T-helper 2 cell (primary cell): ENCODE results near the gene DNAJB8.

ENCODE experiments used
- DNase-seq, 5 experiments: peaks; one replicate each; pipeline versions ENCODE4 v3.0.0 to v3.0.0-alpha.2; 2012 to 2022

The DNAJB8 gene

GRCh38 chr3:128482666-128483656 is 16.3 kb upstream of the DNAJB8 start:
- no peak for DNase-seq

- no peak for DNase-seq
Measured at GRCh38 chr3:128482175-128482574, 15.5 kb upstream of the DNAJB8 start.

DNA sequence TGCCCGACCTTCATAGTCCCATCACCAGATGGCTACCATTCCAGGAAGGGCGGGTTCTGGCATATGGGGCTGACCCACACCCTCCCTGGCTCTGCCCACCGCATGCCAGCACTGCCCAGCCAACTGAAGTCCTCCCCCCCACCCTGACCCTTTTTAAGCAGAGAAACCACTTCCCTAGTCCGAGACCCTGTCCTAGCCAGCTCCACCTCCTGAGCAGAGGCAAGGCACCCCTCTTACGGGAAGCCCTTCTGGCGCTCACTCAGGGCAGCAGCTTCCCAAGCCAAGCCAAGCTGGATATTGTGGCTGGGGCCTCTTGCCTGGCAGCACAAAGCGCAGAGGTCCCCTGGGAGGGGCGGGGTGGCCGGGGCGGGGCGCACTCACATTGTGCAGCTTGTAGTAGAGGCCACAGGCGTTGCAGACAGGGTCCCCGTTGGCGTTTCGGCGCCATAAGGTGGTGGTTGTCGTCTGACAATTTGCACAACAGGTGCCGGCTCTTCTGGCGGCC is 14.8 kb upstream of the DNAJB8 start:
- no peak for DNase-seq

DNA sequence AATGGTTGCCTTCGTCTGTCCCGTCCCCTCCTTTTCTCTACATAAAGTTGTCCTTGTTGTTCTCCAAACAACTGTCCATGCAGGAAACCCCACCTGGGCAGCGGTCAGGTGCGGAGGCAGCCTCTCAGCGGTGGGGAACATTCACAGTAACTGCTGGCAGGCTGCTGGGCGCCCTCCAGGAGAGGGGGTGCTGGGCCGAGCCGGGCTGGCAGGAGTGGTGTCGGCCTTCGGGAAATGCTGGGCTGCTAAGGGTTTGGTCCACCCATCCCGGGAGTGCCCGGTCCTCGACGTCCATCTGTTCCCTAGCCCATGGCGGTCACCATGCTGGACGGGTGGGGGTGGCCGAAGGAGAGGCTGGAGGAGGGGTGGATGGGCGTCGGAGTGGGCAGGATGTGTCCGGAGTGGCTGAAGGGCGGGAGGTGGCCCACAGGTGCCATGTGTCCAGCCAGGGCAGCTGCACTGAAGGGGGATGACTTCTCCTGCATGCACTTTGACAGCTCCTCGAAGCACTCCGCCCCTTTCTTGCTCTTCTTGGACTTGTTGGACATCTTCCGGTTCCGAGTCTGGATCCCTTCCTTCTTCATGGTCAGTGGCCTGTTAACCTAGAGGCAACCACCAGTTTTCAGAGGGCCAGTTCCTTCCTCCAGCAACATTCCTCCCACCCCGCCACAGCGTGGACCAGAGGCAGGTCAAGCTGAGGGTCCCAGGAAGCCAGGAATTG is 14.2 kb upstream of the DNAJB8 start:
- no peak for DNase-seq

GRCh38 chr3:128480278-128480677 is 13.6 kb upstream of the DNAJB8 start:
- DNase-seq: no peak

DNA sequence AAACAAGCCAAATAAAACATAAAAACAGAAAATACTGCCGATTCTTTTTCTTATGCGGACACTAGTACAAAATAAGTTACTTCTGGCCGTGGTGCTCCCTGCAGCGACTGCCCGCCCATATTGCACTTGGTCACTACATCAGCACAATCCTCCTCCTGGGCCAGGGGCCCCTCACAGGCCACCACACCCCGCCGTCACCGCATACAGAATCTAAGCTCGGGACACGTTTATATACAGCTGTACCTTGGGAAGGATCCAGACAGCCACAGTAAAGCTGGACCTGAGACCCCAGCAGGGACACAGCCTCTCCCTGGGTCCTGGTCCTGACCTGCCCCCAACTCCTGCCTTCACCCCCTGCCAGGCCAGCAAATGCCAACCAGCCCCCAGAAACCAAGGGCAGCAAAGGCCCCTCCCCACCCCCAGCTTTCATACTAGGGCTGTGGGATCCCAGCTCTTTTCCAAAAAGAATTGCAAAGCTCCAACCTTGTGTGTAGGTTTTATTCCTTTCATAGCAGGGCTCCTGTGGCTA is 12.9 kb upstream of the DNAJB8 start:
- no peak for DNase-seq

DNA sequence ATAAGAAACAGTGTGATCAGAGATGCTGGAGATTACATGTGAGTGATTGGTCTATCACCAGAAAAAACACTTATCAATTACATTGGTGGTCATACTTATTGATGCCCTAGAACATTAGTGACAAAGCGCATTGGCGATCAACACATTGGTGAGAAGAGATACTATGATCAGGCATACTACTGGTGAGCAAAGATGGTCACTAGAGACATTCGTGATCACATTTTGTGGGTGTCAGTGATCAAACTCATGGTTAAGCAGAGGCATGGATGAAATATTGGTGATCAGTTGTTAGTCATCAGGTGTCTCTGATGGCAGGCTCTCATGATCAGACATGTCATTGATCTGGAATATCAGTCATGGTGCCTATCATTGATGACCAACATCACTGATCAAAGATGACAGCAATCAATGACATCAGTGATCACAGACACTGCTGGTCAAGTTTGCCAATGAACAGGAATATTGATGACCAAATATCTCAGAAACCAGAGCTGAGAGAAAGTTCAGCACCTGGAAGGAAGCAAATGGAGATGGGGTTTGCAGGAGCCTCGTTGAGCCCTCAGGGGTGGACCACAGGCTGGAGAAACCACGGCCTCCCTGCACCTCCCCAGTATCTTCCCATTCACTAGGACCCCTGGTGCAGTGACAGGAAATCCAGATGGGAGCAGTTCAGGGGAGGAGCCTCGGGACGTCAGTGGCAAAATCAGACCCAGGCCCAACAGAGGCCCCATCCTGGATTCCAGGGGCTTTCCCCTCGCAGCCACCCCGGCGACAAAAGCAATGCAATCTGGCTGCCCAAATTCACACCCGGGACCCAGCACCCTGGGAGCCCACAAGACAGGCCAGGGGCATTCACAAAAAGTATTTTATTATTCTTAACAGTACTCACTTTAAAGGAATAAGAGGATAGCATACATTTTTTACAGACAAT is 12.2 kb upstream of the DNAJB8 start:
- DNase-seq: no peak

DNA sequence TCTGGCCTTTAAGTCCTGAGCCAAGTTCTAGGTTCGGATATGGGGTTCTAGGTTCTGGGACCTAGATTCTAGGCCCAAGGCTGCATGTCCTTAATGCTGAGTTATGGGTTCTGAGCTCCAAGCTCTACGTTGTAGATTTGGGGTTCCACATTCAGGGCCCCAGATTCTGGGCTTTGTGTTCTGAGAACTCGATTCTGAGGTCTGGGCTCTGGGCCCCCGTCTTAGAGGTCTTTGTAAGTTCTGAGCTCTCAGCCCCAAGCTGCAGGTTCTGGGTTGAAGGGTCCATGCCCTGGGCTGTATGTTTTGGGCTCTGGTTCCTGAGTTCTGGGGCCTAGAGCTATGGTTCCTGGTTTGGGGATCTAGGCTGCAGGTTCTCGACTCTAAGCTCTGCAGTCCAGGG is 10.0 kb upstream of the DNAJB8 start:
- DNase-seq: no peak

GRCh38 chr3:128475355-128475754 is 8.7 kb upstream of the DNAJB8 start:
- DNase-seq: no peak

DNA sequence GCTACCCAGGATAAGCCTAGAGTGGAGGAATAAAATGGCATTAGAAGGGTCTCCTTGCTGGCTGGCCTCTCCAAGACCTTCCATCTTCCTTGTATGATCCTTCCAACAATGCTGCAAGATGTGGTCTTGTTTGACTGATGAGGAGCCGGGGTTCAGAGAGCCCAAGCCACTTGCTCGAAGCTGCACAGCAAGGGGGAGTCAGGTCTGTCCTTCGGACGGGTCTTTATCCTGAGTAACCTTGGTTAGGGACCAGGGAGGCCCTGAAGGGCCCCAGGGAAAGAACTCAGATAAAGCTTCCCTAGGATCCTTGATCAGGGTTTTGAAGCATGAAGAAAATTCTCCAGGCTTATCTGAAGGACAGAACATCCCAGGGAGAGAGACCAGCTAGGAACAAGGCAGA is 7.0 kb upstream of the DNAJB8 start:
- DNase-seq: no peak

DNA sequence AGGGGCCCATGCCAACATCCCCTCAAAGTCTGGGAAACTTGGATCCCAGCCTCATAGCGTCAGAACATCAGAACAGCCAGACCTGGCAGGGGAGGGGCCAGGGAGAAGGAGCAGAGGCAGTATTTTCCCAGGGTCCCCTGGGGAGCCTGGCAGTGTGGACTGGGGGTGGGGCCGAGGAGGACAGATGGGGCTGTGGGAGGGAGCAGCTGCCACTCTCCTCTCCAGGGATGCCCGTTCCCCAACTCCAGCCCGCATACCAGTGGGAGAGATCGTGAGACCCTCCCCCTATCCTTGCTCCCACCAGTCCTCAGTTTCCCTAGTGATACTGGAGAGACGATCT is 6.5 kb upstream of the DNAJB8 start:
- no peak for DNase-seq

- DNase-seq: no peak
Measured at GRCh38 chr3:128472449-128473179, 5.9 kb upstream of the DNAJB8 start.

- DNase-seq: no peak
Measured at GRCh38 chr3:128471720-128472119, 5.0 kb upstream of the DNAJB8 start.

GRCh38 chr3:128471110-128471509 is 4.4 kb upstream of the DNAJB8 start:
- DNase-seq: no peak

DNA sequence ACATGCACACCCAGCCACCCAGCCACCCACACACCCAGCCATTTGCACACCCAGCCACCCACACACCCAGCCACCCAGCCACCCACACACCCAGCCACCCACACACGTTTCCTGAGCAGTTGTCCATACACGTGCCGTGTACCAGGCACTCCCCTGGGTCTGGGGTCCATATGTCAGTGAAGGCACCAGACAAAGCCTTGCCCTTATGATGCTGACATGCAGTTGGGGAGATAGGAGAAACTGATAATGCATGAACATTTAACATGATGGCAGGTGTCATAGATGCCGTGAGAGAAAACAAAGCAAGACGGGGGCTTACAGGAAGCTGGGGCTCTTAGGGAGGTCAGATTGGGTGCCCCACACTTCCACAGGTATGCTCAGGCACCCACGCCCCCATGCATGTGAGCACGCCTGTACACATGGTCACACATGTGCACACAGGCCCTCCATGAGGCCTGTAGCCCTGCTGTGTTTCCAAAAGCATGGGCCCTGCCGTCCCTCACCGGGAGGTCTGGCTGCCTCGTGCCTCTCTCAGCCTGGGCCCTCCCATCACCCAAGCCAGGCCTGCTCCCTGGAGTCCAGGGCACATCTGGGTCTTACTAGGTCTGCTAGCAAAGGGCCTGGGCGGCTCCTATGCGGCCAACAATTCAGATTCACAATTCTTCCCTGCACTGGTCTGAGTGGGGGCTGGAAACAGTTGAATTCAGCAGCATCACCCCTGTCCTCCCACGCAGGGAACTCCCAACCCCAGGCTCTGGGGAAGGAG is 3.6 kb upstream of the DNAJB8 start:
- no peak for DNase-seq

GRCh38 chr3:128469556-128469955 is 2.9 kb upstream of the DNAJB8 start:
- DNase-seq: no peak

GRCh38 chr3:128468791-128469527 is 2.3 kb upstream of the DNAJB8 start:
- no peak for DNase-seq

GRCh38 chr3:128468285-128468790 is 1.6 kb upstream of the DNAJB8 start:
- no peak for DNase-seq

DNA sequence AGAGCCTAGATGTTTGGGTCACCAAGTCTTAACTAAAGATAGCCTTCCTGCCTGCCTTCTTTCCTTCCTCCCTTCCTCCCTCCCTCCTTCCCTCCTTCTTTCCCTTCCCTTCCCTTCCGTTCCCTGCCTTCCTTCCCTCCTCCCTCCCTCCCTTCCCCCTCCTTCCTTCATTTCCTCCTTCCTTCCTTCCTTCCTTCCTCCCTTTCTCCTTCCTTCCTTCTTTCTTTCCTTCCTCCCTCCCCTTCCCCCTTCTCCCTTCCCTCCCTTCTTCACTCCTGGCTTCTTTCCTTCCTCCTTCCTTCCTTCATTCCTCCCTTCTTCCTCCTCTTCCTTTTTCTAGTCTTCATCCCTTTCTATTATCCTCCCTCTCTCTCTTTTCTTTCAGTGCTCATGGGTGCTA is 2.0 kb downstream of the DNAJB8 start:
- no peak for DNase-seq

- no peak for DNase-seq
Measured at GRCh38 chr3:128464188-128464587, 2.5 kb downstream of the DNAJB8 start.
